Endodermal cell (in vitro differentiated cells): Measurements from ENCODE around the gene TSPAN15. TPM values are rescaled to one million over a fixed set of nuclear protein-coding genes. Genes with fewer than 3 reads are reported as not detected.
A peak's percentile ranks its signal among the peaks of the same experiment; 100 is the strongest.

Experiments
- DNase-seq: peaks from one replicate; pipeline ENCODE4 v3.0.0-alpha.2; 2017
- H3K27ac ChIP-seq: 2 replicates; pipeline ENCODE4 v1.5.1; 2013; ENCODE audit warnings: mild to moderate bottlenecking, low read depth, low read length, moderate library complexity
- H3K27me3 ChIP-seq: 2 replicates; pipeline ENCODE4 v1.6.1; 2013; ENCODE audit warnings: mild to moderate bottlenecking, low read length, moderate library complexity; ENCODE audit not compliant: insufficient read depth, control insufficient read depth, poor library complexity, severe bottlenecking
- H3K36me3 ChIP-seq: 2 replicates; pipeline ENCODE4 v1.7.0; 2013; ENCODE audit warnings: mild to moderate bottlenecking, low read length, moderate library complexity; ENCODE audit not compliant: control insufficient read depth, insufficient read depth
- H3K4me1 ChIP-seq: one replicate; pipeline ENCODE4 v1.7.0; 2013; ENCODE audit warnings: low read length; ENCODE audit not compliant: control insufficient read depth, insufficient read depth
- H3K4me3 ChIP-seq: 2 replicates; pipeline ENCODE4 v1.5.1; 2013; ENCODE audit warnings: mild to moderate bottlenecking, low read length, moderate library complexity
- H3K9ac ChIP-seq: 2 replicates; pipeline ENCODE4 v1.6.1; 2013; ENCODE audit warnings: mild to moderate bottlenecking, low read length, moderate library complexity; ENCODE audit not compliant: poor library complexity, severe bottlenecking; ENCODE audit errors: extremely low read depth
- H3K9me3 ChIP-seq: 2 replicates; pipeline ENCODE4 v1.6.1; 2013; ENCODE audit warnings: mild to moderate bottlenecking, low read length, moderate library complexity; ENCODE audit not compliant: control insufficient read depth
- H3K27ac Mint-ChIP-seq: 2 replicates; pipeline ENCODE4 v1.8.0; 2020; ENCODE audit warnings: mixed read lengths
- H3K27me3 Mint-ChIP-seq: 2 replicates; pipeline ENCODE4 v1.8.0; 2021; ENCODE audit warnings: mild to moderate bottlenecking, mixed read lengths; ENCODE audit not compliant: insufficient read depth
- H3K36me3 Mint-ChIP-seq: 2 replicates; pipeline ENCODE4 v1.8.0; 2020; ENCODE audit warnings: low read depth, mixed read lengths
- H3K4me1 Mint-ChIP-seq: 2 replicates; pipeline ENCODE4 v1.8.0; 2020; ENCODE audit warnings: mixed read lengths
- H3K4me3 Mint-ChIP-seq: 2 replicates; pipeline ENCODE4 v1.8.0; 2020; ENCODE audit warnings: mild to moderate bottlenecking, moderate library complexity, mixed read lengths
- H3K9me3 Mint-ChIP-seq: 2 replicates; pipeline ENCODE4 v1.8.0; 2020; ENCODE audit warnings: mild to moderate bottlenecking, mixed read lengths
- WGBS, 2 experiments: methylation state at CpG; one replicate each; pipeline versions ENCODE4 v1.1.5 to v1.1.7; 2013; ENCODE audit warnings: missing lambda C conversion rate in 2 of 2, mixed read lengths in 1 of 2; ENCODE audit not compliant: insufficient coverage in 1 of 2, insufficient read length in 1 of 2; 5-methylcytosine and 5-hydroxymethylcytosine counted together
- total RNA-seq, 2 donors: library from RNA; stranded (reverse); fragmentation: NEBNext Ultra II Directional in 1 of 2; extraction: Animal tissue kit (Norgen Biotek cat#: 25700) in 1 of 2; gene quantifications; 2 replicates in 1 of 2; 3 replicates in 1 of 2; pipeline ENCODE4 v1.2.1, GENCODE V29; 2021
- TF ChIP-seq, protein P1 (sequence below): fragments of 200-600 bp; sonication (generic); conservative IDR thresholded peaks from 2 replicates; pipeline ENCODE4 v1.5.0; 2021; ENCODE audit warnings: antibody characterized with exemption, mild to moderate bottlenecking

The TSPAN15 gene
- total RNA-seq, 2 donors from 2014 or later = 10.1 to 15.8 TPM

- Histone ChIP-seq H3K27ac (no peak overlapping the region), H3K4me3 (no peak overlapping the region), H3K27me3 (no peaks in the 10 kb centered on the region), H3K9ac (no peak overlapping the region), H3K36me3 (no peaks in the 10 kb centered on the region), H3K9me3 (no peaks in the 10 kb centered on the region), H3K4me1 (no peaks in the 10 kb centered on the region)
- TF ChIP-seq, protein P1, sequence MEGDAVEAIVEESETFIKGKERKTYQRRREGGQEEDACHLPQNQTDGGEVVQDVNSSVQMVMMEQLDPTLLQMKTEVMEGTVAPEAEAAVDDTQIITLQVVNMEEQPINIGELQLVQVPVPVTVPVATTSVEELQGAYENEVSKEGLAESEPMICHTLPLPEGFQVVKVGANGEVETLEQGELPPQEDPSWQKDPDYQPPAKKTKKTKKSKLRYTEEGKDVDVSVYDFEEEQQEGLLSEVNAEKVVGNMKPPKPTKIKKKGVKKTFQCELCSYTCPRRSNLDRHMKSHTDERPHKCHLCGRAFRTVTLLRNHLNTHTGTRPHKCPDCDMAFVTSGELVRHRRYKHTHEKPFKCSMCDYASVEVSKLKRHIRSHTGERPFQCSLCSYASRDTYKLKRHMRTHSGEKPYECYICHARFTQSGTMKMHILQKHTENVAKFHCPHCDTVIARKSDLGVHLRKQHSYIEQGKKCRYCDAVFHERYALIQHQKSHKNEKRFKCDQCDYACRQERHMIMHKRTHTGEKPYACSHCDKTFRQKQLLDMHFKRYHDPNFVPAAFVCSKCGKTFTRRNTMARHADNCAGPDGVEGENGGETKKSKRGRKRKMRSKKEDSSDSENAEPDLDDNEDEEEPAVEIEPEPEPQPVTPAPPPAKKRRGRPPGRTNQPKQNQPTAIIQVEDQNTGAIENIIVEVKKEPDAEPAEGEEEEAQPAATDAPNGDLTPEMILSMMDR = no peak
- no peaks in the 10 kb centered on the region for H3K36me3 Mint-ChIP-seq
- H3K27me3 Mint-ChIP-seq = peaks cover 4% of the 10 kb centered on the region
- H3K27ac Mint-ChIP-seq = no peak overlapping the region
- no peaks in the 10 kb centered on the region for H3K4me1 Mint-ChIP-seq
- WGBS, 2 experiments = 90 to 92% methylated on average over 2 to 3 of the region's 3 CpGs
- H3K9me3 Mint-ChIP-seq = no peaks in the 10 kb centered on the region
- no peak overlapping the region for H3K4me3 Mint-ChIP-seq
- DNase-seq = no peak
Measured at GRCh38 chr10:69412232-69412790, 39.0 kb upstream of the TSPAN15 start.

GRCh38 chr10:69413221-69413865 is 37.9 kb upstream of the TSPAN15 start:
- Histone ChIP-seq H3K27me3 (no peaks in the 10 kb centered on the region), H3K4me1 (no peaks in the 10 kb centered on the region), H3K27ac (no peak overlapping the region), H3K9me3 (no peaks in the 10 kb centered on the region), H3K4me3 (no peak overlapping the region), H3K9ac (no peak overlapping the region), H3K36me3 (no peaks in the 10 kb centered on the region)
- H3K4me3 Mint-ChIP-seq = no peak overlapping the region
- no peaks in the 10 kb centered on the region for H3K9me3 Mint-ChIP-seq
- TF ChIP-seq, protein P1 = peak; percentile 82
- 6 to 8% methylated on average over 4 to 13 of the region's 13 CpGs for WGBS, 2 experiments
- peaks cover 7% of the 10 kb centered on the region for H3K4me1 Mint-ChIP-seq
- DNase-seq = peak; percentile 92
- H3K36me3 Mint-ChIP-seq = no peaks in the 10 kb centered on the region
- no peak overlapping the region for H3K27ac Mint-ChIP-seq
- peaks cover 6% of the 10 kb centered on the region for H3K27me3 Mint-ChIP-seq

DNA sequence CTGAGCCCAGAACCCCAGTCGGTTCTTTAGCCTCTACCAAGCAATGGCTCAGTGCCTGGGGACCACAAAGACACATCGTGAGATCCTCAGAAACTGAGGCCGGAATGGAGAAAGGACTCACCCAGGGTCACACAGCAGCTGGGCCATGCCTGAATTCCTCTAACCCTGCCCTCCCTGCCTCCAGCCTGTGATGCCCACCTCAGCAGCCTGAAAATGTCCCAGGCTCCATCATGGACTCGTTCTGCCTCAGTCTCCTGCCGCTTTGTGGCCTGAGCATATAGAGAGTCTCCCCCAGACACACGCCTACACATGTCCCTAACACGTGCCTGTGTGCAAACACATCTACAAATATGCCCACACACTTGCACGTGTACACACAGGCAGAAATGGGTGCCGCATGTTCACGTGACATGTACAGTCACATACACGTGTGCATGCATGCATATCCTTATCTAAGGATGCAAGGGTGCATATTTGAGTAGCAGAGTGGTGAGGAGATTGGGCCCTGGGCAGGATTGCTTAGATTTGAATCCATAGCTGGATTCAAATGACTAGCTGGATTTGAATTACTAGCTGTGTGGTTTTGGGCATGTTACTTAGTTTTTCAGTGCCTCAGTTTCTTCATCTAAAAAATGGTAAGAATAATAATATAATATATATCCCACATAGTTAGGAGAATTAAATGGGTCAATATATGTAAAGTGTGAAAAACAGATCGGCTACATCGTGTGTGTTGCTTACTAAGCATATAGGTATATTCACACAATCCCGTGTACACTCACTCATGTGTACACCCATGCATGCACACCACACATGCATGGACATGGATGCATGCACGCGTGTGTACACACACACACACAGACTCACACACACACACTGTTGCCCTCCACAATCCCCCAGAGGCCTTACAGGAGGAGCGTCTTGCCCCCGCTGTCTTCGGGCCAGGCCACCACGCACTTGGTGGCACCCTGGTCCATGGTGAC is 36.9 kb upstream of the TSPAN15 start:
- no peaks in the 10 kb centered on the region for H3K9me3 Mint-ChIP-seq
- H3K4me1 Mint-ChIP-seq = peaks cover 9% of the 10 kb centered on the region
- Histone ChIP-seq H3K9ac (no peak overlapping the region), H3K27me3 (no peaks in the 10 kb centered on the region), H3K4me1 (no peaks in the 10 kb centered on the region), H3K9me3 (no peaks in the 10 kb centered on the region), H3K36me3 (no peaks in the 10 kb centered on the region), H3K4me3 (no peak overlapping the region), H3K27ac (no peak overlapping the region)
- TF ChIP-seq, protein P1 = no peak
- 92 to 95% methylated on average over 13 to 20 of the region's 20 CpGs for WGBS, 2 experiments
- no peaks in the 10 kb centered on the region for H3K36me3 Mint-ChIP-seq
- peaks cover 6% of the 10 kb centered on the region for H3K27me3 Mint-ChIP-seq
- no peak overlapping the region for H3K27ac Mint-ChIP-seq
- H3K4me3 Mint-ChIP-seq = no peak overlapping the region
- DNase-seq = no peak
